ENCODE data around the gene SPINK4. TPM values are rescaled to one million over a fixed set of nuclear protein-coding genes. Genes with fewer than 3 reads are reported as not detected.
A peak's percentile ranks its signal among the peaks of the same experiment; 100 is the strongest.

Gene SPINK4, protein sequence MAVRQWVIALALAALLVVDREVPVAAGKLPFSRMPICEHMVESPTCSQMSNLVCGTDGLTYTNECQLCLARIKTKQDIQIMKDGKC
- not detected for total RNA-seq

GRCh38 chr9:33239921-33240320 lies at the start of gene SPINK4:
Gene SPINK4, plus strand, starts transcription at chr9:33240167. Its CDS starts 42 bp downstream, at chr9:33240209.
- no peak for ATAC-seq

GRCh38 chr9:33192493-33193255 lies 47.3 kb upstream of the SPINK4 start:
- ATAC-seq, result no peak

DNA sequence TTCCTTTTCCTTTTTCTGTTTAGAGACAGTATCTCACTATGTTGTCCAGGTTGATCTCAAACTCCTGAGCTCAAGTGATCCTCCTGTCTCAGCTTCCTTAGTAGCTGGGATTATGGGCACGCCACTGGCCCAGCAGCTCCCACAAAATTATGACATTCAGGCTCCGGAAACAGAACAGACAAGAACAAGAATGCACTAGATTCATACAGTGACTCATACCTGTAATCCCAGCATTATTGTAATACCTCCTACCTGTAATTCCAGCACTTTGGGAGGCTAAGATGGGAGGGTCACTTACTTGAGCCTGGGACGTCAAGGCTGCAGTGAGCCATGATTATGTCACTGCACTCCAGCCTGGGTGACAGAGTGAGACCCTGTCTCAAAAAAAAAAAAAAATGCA lies 46.1 kb upstream of the SPINK4 start:
- ATAC-seq, result peak; percentile 92

GRCh38 chr9:33196736-33197135 lies 43.2 kb upstream of the SPINK4 start:
- ATAC-seq, result no peak

- ATAC-seq, result peak; percentile 26
Measured at GRCh38 chr9:33197279-33198152, 42.5 kb upstream of the SPINK4 start.

GRCh38 chr9:33198165-33198564 lies 41.8 kb upstream of the SPINK4 start:
- ATAC-seq, result no peak

GRCh38 chr9:33202018-33202417 lies 37.9 kb upstream of the SPINK4 start:
- no peak for ATAC-seq

DNA sequence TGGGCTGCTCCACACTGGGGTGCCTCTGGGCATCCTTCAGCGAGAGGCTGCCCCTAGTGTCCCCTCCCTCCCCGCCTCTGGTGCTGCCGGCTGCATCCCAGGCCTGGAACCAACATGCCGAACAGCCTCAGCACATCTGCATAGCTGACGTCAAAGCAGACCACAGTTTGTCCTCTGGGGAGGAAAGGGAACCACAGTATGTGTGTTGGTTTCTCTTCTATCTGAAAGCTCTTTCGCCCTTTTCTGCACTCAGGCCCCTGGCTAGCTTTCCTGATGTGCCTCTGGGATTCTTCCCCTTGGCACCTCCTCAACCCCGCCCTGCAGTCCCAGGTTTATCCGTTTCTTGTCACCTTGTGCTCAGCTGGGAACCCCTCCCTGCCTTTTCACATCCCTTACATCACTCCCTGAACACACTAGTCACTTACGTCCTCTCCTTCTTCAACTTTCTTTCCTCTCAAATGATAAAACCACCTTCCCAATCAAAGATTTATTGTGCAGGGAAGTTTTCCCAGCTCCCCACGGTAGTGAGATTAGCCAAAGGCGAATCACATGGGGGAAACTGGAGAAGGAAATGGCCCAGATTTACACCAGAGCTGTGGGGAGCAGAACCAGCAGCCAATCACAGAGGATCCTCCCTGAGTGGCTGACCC lies 37.3 kb upstream of the SPINK4 start:
- peak; percentile 54 for ATAC-seq

GRCh38 chr9:33209394-33209793 lies 30.6 kb upstream of the SPINK4 start:
- ATAC-seq, result no peak

- peak; percentile 37 for ATAC-seq
Measured at GRCh38 chr9:33210006-33210715, 29.8 kb upstream of the SPINK4 start.

- peak; percentile 69 for ATAC-seq
Measured at GRCh38 chr9:33211695-33212393, 28.1 kb upstream of the SPINK4 start.

GRCh38 chr9:33220681-33221567 lies 19.0 kb upstream of the SPINK4 start:
- peak; percentile 50 for ATAC-seq

- no peak for ATAC-seq
Measured at GRCh38 chr9:33221568-33221884, 18.4 kb upstream of the SPINK4 start.

DNA sequence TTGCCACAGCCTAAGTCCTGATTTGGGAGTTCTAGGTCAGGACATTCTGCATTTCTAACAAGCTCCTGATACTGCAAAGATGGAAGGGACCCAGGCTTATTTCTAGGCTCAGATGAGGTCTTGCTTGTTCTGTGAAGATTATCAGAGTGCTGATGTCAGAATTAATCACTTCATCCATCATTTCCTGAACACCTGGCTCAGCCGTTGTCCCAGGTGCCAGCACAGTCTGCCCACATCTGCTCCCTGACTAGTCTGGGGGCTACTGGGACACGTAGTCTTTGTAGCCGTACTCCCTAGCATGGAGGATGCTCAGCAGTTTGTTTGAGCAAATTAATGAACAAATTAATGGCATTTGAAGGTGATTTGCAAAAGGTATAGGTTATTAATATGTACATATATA lies 17.9 kb upstream of the SPINK4 start:
- no peak for ATAC-seq

- ATAC-seq, result no peak
Measured at GRCh38 chr9:33223696-33224095, 16.3 kb upstream of the SPINK4 start.

GRCh38 chr9:33225319-33226147 lies 14.4 kb upstream of the SPINK4 start:
- peak; percentile 32 for ATAC-seq

DNA sequence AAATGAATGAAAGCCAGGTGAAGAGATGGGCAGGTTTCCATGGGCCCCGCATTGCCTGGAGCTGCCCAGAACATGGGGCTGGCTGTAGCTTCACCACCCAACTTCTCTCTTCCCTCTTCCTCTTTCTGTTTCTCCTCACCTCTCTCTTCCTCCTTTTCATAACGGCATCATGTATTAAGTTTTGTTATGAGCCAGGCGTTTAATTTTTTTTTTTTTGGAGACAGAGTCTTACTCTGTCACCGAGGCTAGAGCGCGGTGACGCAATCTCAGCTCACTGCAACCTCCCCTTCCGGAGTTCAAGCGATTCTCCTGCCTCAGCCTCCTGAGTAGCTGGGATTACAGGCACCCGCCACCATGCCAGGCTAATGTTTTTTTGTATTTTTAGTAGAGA lies 13.0 kb upstream of the SPINK4 start:
- no peak for ATAC-seq

GRCh38 chr9:33227741-33228140 lies 12.2 kb upstream of the SPINK4 start:
- ATAC-seq, result no peak

DNA sequence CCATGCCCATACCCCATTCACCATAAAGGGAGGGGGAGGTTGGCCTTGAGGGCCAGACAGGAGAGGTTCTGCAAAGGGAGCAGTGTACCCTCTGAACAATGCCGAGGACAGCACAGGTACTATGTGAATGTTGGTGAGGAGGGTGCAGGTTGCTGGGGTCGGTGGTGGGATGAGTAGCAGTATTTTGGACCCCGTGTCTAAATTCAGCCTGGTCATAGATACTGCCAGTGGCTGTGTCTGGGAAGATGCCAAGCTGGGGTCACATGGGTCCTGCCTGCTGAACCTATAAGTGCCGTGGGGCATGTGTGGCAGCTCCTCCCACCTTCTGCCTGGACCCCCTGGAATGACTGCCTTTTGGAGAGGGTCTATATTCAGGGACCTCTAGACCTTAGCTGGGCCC lies 11.4 kb upstream of the SPINK4 start:
- no peak for ATAC-seq
